Left forelimb (tissue), 1 donor: ENCODE results near the gene TUBB3.
"Not testable (repeated sequence)": the region's sequence is repeated elsewhere in the genome, so short reads cannot be mapped to it uniquely, and the experiment has no call there.

Experiments used
- DNase-seq: peaks from one replicate; pipeline ENCODE4 v3.0.0-alpha.2; 2018; ENCODE audit warnings: low spot score

Gene TUBB3

GRCh38 chr16:89902980-89903379 is 20.2 kb upstream of the TUBB3 start:
- no peak for DNase-seq

- DNase-seq, result no peak
Observed at GRCh38 chr16:89903908-89904515, 19.1 kb upstream of the TUBB3 start.

- DNase-seq, result no peak
Observed at GRCh38 chr16:89904606-89905510, 18.3 kb upstream of the TUBB3 start.

GRCh38 chr16:89905511-89906139 is 17.5 kb upstream of the TUBB3 start:
- DNase-seq, result no peak

- no peak for DNase-seq
Observed at GRCh38 chr16:89906140-89907025, 16.8 kb upstream of the TUBB3 start.

- DNase-seq, result no peak
Observed at GRCh38 chr16:89907055-89907814, 15.9 kb upstream of the TUBB3 start.

GRCh38 chr16:89908236-89908635 is 14.9 kb upstream of the TUBB3 start:
- no peak for DNase-seq

- DNase-seq, result peak; percentile 76
Observed at GRCh38 chr16:89909777-89910716, 13.1 kb upstream of the TUBB3 start.

GRCh38 chr16:89910717-89911354 is 12.3 kb upstream of the TUBB3 start:
- no peak for DNase-seq

- no peak for DNase-seq
Observed at GRCh38 chr16:89911375-89911774, 11.8 kb upstream of the TUBB3 start.

- DNase-seq, result no peak
Observed at GRCh38 chr16:89912143-89912542, 11.0 kb upstream of the TUBB3 start.

GRCh38 chr16:89912627-89913026 is 10.5 kb upstream of the TUBB3 start:
- no peak for DNase-seq

- DNase-seq, result no peak
Observed at GRCh38 chr16:89913408-89914387, 9.4 kb upstream of the TUBB3 start.

- DNase-seq, result not testable (repeated sequence)
Observed at GRCh38 chr16:89914642-89915285, 8.4 kb upstream of the TUBB3 start.

- no peak for DNase-seq
Observed at GRCh38 chr16:89915303-89916232, 7.6 kb upstream of the TUBB3 start.

GRCh38 chr16:89917773-89918452 is 5.2 kb upstream of the TUBB3 start:
- no peak for DNase-seq
